Endothelial cell of umbilical vein (primary cell): ENCODE results near the gene KIF26B. TPM values are rescaled to one million over a fixed set of nuclear protein-coding genes. Genes with fewer than 3 reads are reported as not detected.

Experiments used
- BruUV-seq: library from RNA; stranded (reverse); fragments of 400-500 nt; replicated peaks from 2 replicates; lab custom pipeline; 2021; lab: Mats Ljungman, UMichigan
- CTCF ChIA-PET: fragments of 300-600, 350-600 bp; sonication (Branson Sonifier 250); formaldehyde crosslinking; loops from one replicate; lab custom pipeline; 2021; ENCODE audit warnings: antibody characterized with exemption, inconsistent platforms; lab: Charles Lee
- POLR2A ChIA-PET: fragments of 300-600, 350-600 bp; sonication (Branson Sonifier 250); formaldehyde crosslinking; loops from one replicate; lab custom pipeline; 2021; ENCODE audit warnings: antibody characterized with exemption, inconsistent platforms; lab: Charles Lee
- DNase-seq: peaks from one replicate; pipeline ENCODE4 v3.0.0-alpha.2; 2011; ENCODE audit warnings: low read depth, low spot score
- FAIRE-seq: peaks from 2 replicates; lab custom pipeline; 2011; peaks lifted over from hg19 to GRCh38; lab: Jason Lieb, UNC
- H2AFZ ChIP-seq: 2 replicates; pipeline ENCODE4 v1.6.0; 2012; ENCODE audit warnings: low read depth, low read length, control low read depth, inconsistent platforms
- H3K27ac ChIP-seq: 2 replicates; pipeline ENCODE4 v1.5.1; 2011; ENCODE audit warnings: low read depth, mild to moderate bottlenecking, control low read depth, low read length, moderate library complexity; ENCODE audit not compliant: insufficient read depth
- H3K27me3 ChIP-seq, 2 experiments: 2 replicates each; pipeline versions ENCODE4 v1.6.0 to v1.6.1; 2011; ENCODE audit warnings: low read length in 2 of 2, mixed read lengths in 1 of 2; ENCODE audit not compliant: control insufficient read depth in 2 of 2, insufficient read depth in 2 of 2
- H3K36me3 ChIP-seq, 2 experiments: 2 replicates in 1 of 2; 3 replicates in 1 of 2; pipeline ENCODE4 v1.5.1; 2011; ENCODE audit warnings: low read length in 2 of 2, mild to moderate bottlenecking in 1 of 2, moderate library complexity in 1 of 2; ENCODE audit not compliant: control insufficient read depth in 2 of 2, insufficient read depth in 2 of 2; ENCODE audit errors: extremely low read depth in 1 of 2
- H3K4me1 ChIP-seq: 3 replicates; pipeline ENCODE4 v1.5.1; 2011; ENCODE audit warnings: mild to moderate bottlenecking, low read length; ENCODE audit not compliant: control insufficient read depth, insufficient read depth; ENCODE audit errors: extremely low read depth
- H3K4me2 ChIP-seq: 2 replicates; pipeline ENCODE4 v1.6.1; 2011; ENCODE audit warnings: low read length, control low read depth, mixed read lengths; ENCODE audit not compliant: insufficient read depth
- H3K4me3 ChIP-seq, 3 experiments: fragments of 200-600 bp in 1 of 3; sonication (generic), shearing (Covaris generic) in 1 of 3; replicated peaks in 1 of 3; 2 replicates each; pipeline ENCODE4 v1.5.1; 2011 to 2016; ENCODE audit warnings: control low read depth in 3 of 3, low read length in 3 of 3, mild to moderate bottlenecking in 2 of 3, inconsistent platforms in 1 of 3, low read depth in 1 of 3, moderate library complexity in 1 of 3; ENCODE audit not compliant: insufficient read depth in 1 of 3
- H3K79me2 ChIP-seq: 2 replicates; pipeline ENCODE4 v1.6.0; 2012; ENCODE audit warnings: low read length, inconsistent platforms; ENCODE audit not compliant: control insufficient read depth, insufficient read depth
- H3K9ac ChIP-seq: replicated peaks from 2 replicates; pipeline ENCODE3; 2011; ENCODE audit warnings: low read length, control low read depth; ENCODE audit not compliant: insufficient read depth; ENCODE audit errors: extremely low read depth
- H3K9me1 ChIP-seq: replicated peaks from 3 replicates; pipeline ENCODE4 v1.6.0; 2011; ENCODE audit warnings: mild to moderate bottlenecking, low read length; ENCODE audit not compliant: control insufficient read depth, insufficient read depth; ENCODE audit errors: extremely low read depth
- H3K9me3 ChIP-seq: replicated peaks from 2 replicates; pipeline ENCODE4 v1.5.1; 2012; ENCODE audit warnings: low read length, inconsistent platforms; ENCODE audit not compliant: control insufficient read depth, insufficient read depth
- H4K20me1 ChIP-seq: replicated peaks from 2 replicates; pipeline ENCODE3; 2011; ENCODE audit warnings: mild to moderate bottlenecking, low read length; ENCODE audit not compliant: control insufficient read depth, insufficient read depth; ENCODE audit errors: extremely low read depth
- CTCF ChIP-seq, 2 donors: IDR thresholded peaks; 1 replicate in 1 of 2; 2 replicates in 1 of 2; pipeline ENCODE4 v1.5.1; 2011; ENCODE audit warnings: low read length in 2 of 2, mild to moderate bottlenecking in 2 of 2, moderate library complexity in 2 of 2, control low read depth in 1 of 2, inconsistent platforms in 1 of 2, low read depth in 1 of 2; ENCODE audit not compliant: insufficient read depth in 1 of 2; ENCODE audit errors: extremely low read depth in 1 of 2
- EZH2 ChIP-seq: IDR thresholded peaks from 2 replicates; pipeline ENCODE4 v1.6.1; 2012; ENCODE audit warnings: borderline replicate concordance, low read depth, mild to moderate bottlenecking, moderate library complexity, low read length, inconsistent platforms; ENCODE audit not compliant: severe bottlenecking
- FOS ChIP-seq: IDR thresholded peaks from 2 replicates; pipeline ENCODE4 v1.6.1; 2011; ENCODE audit warnings: mild to moderate bottlenecking, low read length, moderate library complexity, borderline replicate concordance; ENCODE audit not compliant: insufficient read depth
- GATA2 ChIP-seq: IDR thresholded peaks from 2 replicates; pipeline ENCODE4 v1.7.0; 2011; ENCODE audit warnings: low read depth, mild to moderate bottlenecking, moderate library complexity, mixed read lengths, low read length; ENCODE audit not compliant: insufficient read length, insufficient read depth
- JUN ChIP-seq: IDR thresholded peaks from 2 replicates; pipeline ENCODE4 v1.6.1; 2011; ENCODE audit warnings: borderline replicate concordance, low read depth; ENCODE audit not compliant: insufficient read length, insufficient read depth
- MYC ChIP-seq: IDR thresholded peaks from one replicate; pipeline ENCODE4 v1.6.1; 2011; ENCODE audit warnings: mild to moderate bottlenecking, low read depth, low read length
- POLR2A ChIP-seq: IDR thresholded peaks from 2 replicates; pipeline ENCODE4 v1.6.1; 2012; ENCODE audit warnings: low read depth, mild to moderate bottlenecking, control low read depth, low read length
- POLR2AphosphoS5 ChIP-seq: IDR thresholded peaks from 2 replicates; pipeline ENCODE4 v1.6.1; 2012; ENCODE audit warnings: low read depth, mild to moderate bottlenecking, control low read depth, low read length, moderate library complexity; ENCODE audit not compliant: insufficient read depth
- dilution Hi-C: fragments of 300-500 bp; cut with MboI; formaldehyde crosslinking; loops from one replicate; pipeline ENCODE4 v1.15.0; 2019; ENCODE audit warnings: low sequenced_read_pairs; ENCODE audit not compliant: extremely low pct_ligation_motif_present
- intact Hi-C: fragments of 100-400 bp; cut with micrococcal nuclease; formaldehyde crosslinking; loops from one replicate; pipeline ENCODE4 v1.10.0; 2022
- polyA plus RNA-seq, 4 experiments: library from polyadenylated mRNA; depleted of rRNA in 3 of 4; stranded (reverse) in 3 of 4; unstranded in 1 of 4; fragments of >200 nt; gene quantifications; 2 replicates each; pipeline versions ENCODE4 v1.2.1 to v1.2.3, GENCODE V29; 2011 to 2012; ENCODE audit warnings: missing spikeins in 1 of 4
- total RNA-seq: library from RNA; stranded (reverse); gene quantifications from 2 replicates; pipeline ENCODE4 v1.2.3, GENCODE V29; 2021
- TF ChIP-seq, protein P1 (sequence below): IDR thresholded peaks from 2 replicates; pipeline ENCODE4 v1.6.1; 2011; ENCODE audit not compliant: insufficient read depth, insufficient read length

Gene KIF26B
- total and polyA plus RNA-seq, 2 donors (not counting 3 experiments of a cell fraction or from before 2014, with no cell fraction given): 0.04 to 0.49 TPM

GRCh38 chr1:245266105-245266504 is 111.3 kb downstream of the KIF26B start:
- H3K36me3 ChIP-seq: no peaks in the 10 kb centered on the region
- no peak overlapping the region for H3K27ac ChIP-seq
- no peak overlapping the region for H3K9ac ChIP-seq
- no peaks in the 10 kb centered on the region for H3K9me1 ChIP-seq
- no peaks in the 10 kb centered on the region for H3K4me1 ChIP-seq
- no peaks in the 10 kb centered on the region for H3K27me3 ChIP-seq
- no peaks in the 10 kb centered on the region for H3K79me2 ChIP-seq
- dilution Hi-C loops (no loop called here), intact Hi-C loops (no loop called here)
- no TSS peak for BruUV-seq
- no peak overlapping the region for H3K4me3 ChIP-seq
- FAIRE-seq: no peak
- TF ChIP-seq MYC (no peak), CTCF (IDR thresholded peaks at IDR 0.05; ENCODE audit: extremely low read depth in 1 of 2, insufficient read depth in 1 of 2, low read depth in 1 of 2, low read length in 2 of 2) (no peak), GATA2 (no peak), JUN (no peak), EZH2 (no peak), POLR2AphosphoS5 (no peak), FOS (no peak), POLR2A (no peak)
- TF ChIP-seq, protein P1, sequence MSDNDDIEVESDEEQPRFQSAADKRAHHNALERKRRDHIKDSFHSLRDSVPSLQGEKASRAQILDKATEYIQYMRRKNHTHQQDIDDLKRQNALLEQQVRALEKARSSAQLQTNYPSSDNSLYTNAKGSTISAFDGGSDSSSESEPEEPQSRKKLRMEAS: no peak
- CTCF ChIA-PET: no interaction called here
- DNase-seq: no peak
- no peak overlapping the region for H2AFZ ChIP-seq
- H3K4me2 ChIP-seq: no peak overlapping the region
- H4K20me1 ChIP-seq: no peaks in the 10 kb centered on the region
- POLR2A ChIA-PET: no interaction called here
- no peaks in the 10 kb centered on the region for H3K9me3 ChIP-seq
